IMR-90 (cell line): ENCODE results near the gene LRIT1. TPM values are rescaled to one million over a fixed set of nuclear protein-coding genes. Genes with fewer than 3 reads are reported as not detected.

Experiments used
- ATAC-seq: fragments of 200-7000 bp; cut with Tn5 transposase; 2 replicates; pipeline ENCODE4 v1.9.1; 2020; ENCODE audit warnings: low read depth, mild to moderate bottlenecking, moderate library complexity
- BruUV-seq: library from RNA; stranded (reverse); fragments of 400-500 nt; replicated peaks from 2 replicates; lab custom pipeline; 2021; lab: Mats Ljungman, UMichigan
- CTCF ChIA-PET: fragments of 300-600 bp; formaldehyde crosslinking; extraction: SDS; loops from one replicate; lab custom pipeline; 2021; ENCODE audit warnings: antibody characterized with exemption; lab: Yijun Ruan, JAX
- POLR2A ChIA-PET: fragments of 300-600 bp; sonication (Branson Sonifier 250); formaldehyde crosslinking; loops from one replicate; lab custom pipeline; 2022; ENCODE audit warnings: antibody characterized with exemption; ENCODE audit not compliant: unreplicated experiment; lab: Charles Lee
- DNase-seq: peaks from one replicate; pipeline ENCODE4 v3.0.0; 2013
- H2AFZ ChIP-seq: replicated peaks from 2 replicates; pipeline ENCODE3; 2013; ENCODE audit warnings: low read length, mild to moderate bottlenecking; ENCODE audit not compliant: poor library complexity
- H2AK5ac ChIP-seq: 2 replicates; pipeline ENCODE4 v1.6.1; 2013; ENCODE audit warnings: low read depth, low read length, inconsistent platforms
- H2AK9ac ChIP-seq: replicated peaks from 2 replicates; pipeline ENCODE3; 2013; ENCODE audit warnings: mild to moderate bottlenecking, low read depth, low read length, moderate library complexity; ENCODE audit not compliant: poor library complexity
- H2BK120ac ChIP-seq: 2 replicates; pipeline ENCODE4 v1.6.1; 2013; ENCODE audit warnings: low read depth, low read length, inconsistent platforms
- H2BK15ac ChIP-seq: 3 replicates; pipeline ENCODE4 v1.6.1; 2013; ENCODE audit warnings: low read depth, low read length, inconsistent platforms
- H2BK20ac ChIP-seq: 2 replicates; pipeline ENCODE4 v1.6.1; 2013; ENCODE audit warnings: low read depth, mild to moderate bottlenecking, inconsistent platforms, low read length, moderate library complexity
- H2BK5ac ChIP-seq: 2 replicates; pipeline ENCODE4 v1.6.1; 2013; ENCODE audit warnings: mild to moderate bottlenecking, low read depth, low read length, inconsistent platforms; ENCODE audit not compliant: poor library complexity, severe bottlenecking
- H3K14ac ChIP-seq: replicated peaks from 2 replicates; pipeline ENCODE4 v1.6.1; 2013; ENCODE audit warnings: low read depth, low read length, inconsistent platforms
- H3K18ac ChIP-seq: 2 replicates; pipeline ENCODE4 v1.6.1; 2013; ENCODE audit warnings: low read depth, low read length, control low read depth
- H3K23ac ChIP-seq: 2 replicates; pipeline ENCODE4 v1.6.1; 2013; ENCODE audit warnings: low read depth, low read length, inconsistent platforms
- H3K27ac ChIP-seq: 2 replicates; pipeline ENCODE4 v1.5.1; 2013; ENCODE audit warnings: mild to moderate bottlenecking, control low read depth, low read length; ENCODE audit not compliant: insufficient read depth
- H3K27me3 ChIP-seq: 2 replicates; pipeline ENCODE4 v1.6.1; 2013; ENCODE audit warnings: low read length; ENCODE audit not compliant: control insufficient read depth, insufficient read depth
- H3K36me3 ChIP-seq: 2 replicates; pipeline ENCODE4 v1.6.1; 2013; ENCODE audit warnings: low read length, mixed read lengths; ENCODE audit not compliant: control insufficient read depth, insufficient read depth
- H3K4ac ChIP-seq: 2 replicates; pipeline ENCODE4 v1.6.1; 2013; ENCODE audit warnings: low read depth, low read length, inconsistent platforms
- H3K4me1 ChIP-seq: 2 replicates; pipeline ENCODE4 v1.6.1; 2013; ENCODE audit warnings: low read length, mixed read lengths; ENCODE audit not compliant: control insufficient read depth, insufficient read depth
- H3K4me2 ChIP-seq: 2 replicates; pipeline ENCODE4 v1.6.1; 2013; ENCODE audit warnings: low read depth, mild to moderate bottlenecking, control low read depth, low read length, moderate library complexity
- H3K4me3 ChIP-seq: 2 replicates; pipeline ENCODE4 v1.5.1; 2013; ENCODE audit warnings: low read depth, mild to moderate bottlenecking, control low read depth, low read length, moderate library complexity; ENCODE audit not compliant: insufficient read depth
- H3K56ac ChIP-seq: 2 replicates; pipeline ENCODE4 v1.6.1; 2013; ENCODE audit warnings: low read length, inconsistent platforms; ENCODE audit not compliant: insufficient read depth; ENCODE audit errors: extremely low read depth
- H3K79me1 ChIP-seq, 2 experiments: 2 replicates each; pipeline ENCODE4 v1.6.1; 2013; ENCODE audit warnings: low read length in 2 of 2, inconsistent platforms in 1 of 2, low read depth in 1 of 2
- H3K9ac ChIP-seq: 2 replicates; pipeline ENCODE4 v1.6.1; 2013; ENCODE audit warnings: low read depth, low read length, control low read depth
- H3K9me1 ChIP-seq: 2 replicates; pipeline ENCODE4 v1.6.1; 2013; ENCODE audit warnings: low read length, inconsistent platforms; ENCODE audit not compliant: insufficient read depth
- H3K9me3 ChIP-seq: 2 replicates; pipeline ENCODE4 v1.6.1; 2013; ENCODE audit warnings: low read length; ENCODE audit not compliant: control insufficient read depth, insufficient read depth
- H4K20me1 ChIP-seq: 2 replicates; pipeline ENCODE4 v1.6.1; 2013; ENCODE audit warnings: low read length, inconsistent platforms; ENCODE audit not compliant: insufficient read depth
- H4K5ac ChIP-seq: 2 replicates; pipeline ENCODE4 v1.6.1; 2013; ENCODE audit warnings: mild to moderate bottlenecking, low read depth, low read length, control low read depth
- H4K8ac ChIP-seq, 2 experiments: 2 replicates each; pipeline ENCODE4 v1.6.1; 2013; ENCODE audit warnings: low read depth in 2 of 2, low read length in 2 of 2, control low read depth in 1 of 2, inconsistent platforms in 1 of 2
- H4K91ac ChIP-seq: 2 replicates; pipeline ENCODE4 v1.6.1; 2013; ENCODE audit warnings: low read depth, low read length, inconsistent platforms; ENCODE audit not compliant: insufficient read depth
- CHD1 ChIP-seq: IDR thresholded peaks from 2 replicates; pipeline ENCODE4 v1.6.1; 2012; ENCODE audit warnings: low read depth, low read length, improper control_type of control experiment
- CTCF ChIP-seq: conservative IDR thresholded peaks from 2 replicates; pipeline ENCODE4 v1.5.1; 2012; ENCODE audit warnings: mild to moderate bottlenecking, low read depth, low read length, improper control_type of control experiment
- ELK1 ChIP-seq: fragments of 150-350 bp; IDR thresholded peaks from 2 replicates; pipeline ENCODE4 v1.6.1; 2016; ENCODE audit warnings: low read depth, mild to moderate bottlenecking, low read length, moderate library complexity, borderline replicate concordance
- MAFK ChIP-seq: IDR thresholded peaks from 2 replicates; pipeline ENCODE4 v1.6.1; 2012; ENCODE audit warnings: low read depth, low read length, improper control_type of control experiment
- MAZ ChIP-seq: IDR thresholded peaks from 2 replicates; pipeline ENCODE4 v1.6.1; 2012; ENCODE audit warnings: low read depth, mild to moderate bottlenecking, low read length, improper control_type of control experiment, moderate library complexity, borderline replicate concordance
- NFE2L2 ChIP-seq: fragments of 150-350 bp; IDR thresholded peaks from 2 replicates; pipeline ENCODE4 v1.6.1; 2016; ENCODE audit warnings: low read depth, mild to moderate bottlenecking, low read length
- RAD21 ChIP-seq: IDR thresholded peaks from 2 replicates; pipeline ENCODE4 v1.6.1; 2012; ENCODE audit warnings: low read length, improper control_type of control experiment
- RFX5 ChIP-seq: IDR thresholded peaks from 2 replicates; pipeline ENCODE4 v1.8.0; 2012; ENCODE audit warnings: low read depth, mild to moderate bottlenecking, low read length, moderate library complexity
- WGBS, 2 experiments: methylation state at CpG; one replicate each; pipeline versions ENCODE4 v1.1.5 to v1.1.7; 2013; ENCODE audit warnings: missing lambda C conversion rate in 2 of 2; ENCODE audit not compliant: insufficient read length in 1 of 2; ENCODE audit errors: extremely low coverage in 2 of 2; 5-methylcytosine and 5-hydroxymethylcytosine counted together
- dilution Hi-C: fragments of 300-500 bp; cut with HindIII; formaldehyde crosslinking; loops from one replicate; pipeline ENCODE4 v1.14.3; 2018; ENCODE audit warnings: low sequenced_read_pairs; ENCODE audit not compliant: unreplicated experiment
- in situ Hi-C: fragments of 300-500 bp; cut with MboI; formaldehyde crosslinking; loops from 3 replicates; pipeline ENCODE4 v1.14.3; 2019; ENCODE audit warnings: low sequenced_read_pairs, inconsistent platforms, mixed read lengths
- intact Hi-C: fragments of 100-400 bp; cut with micrococcal nuclease; formaldehyde crosslinking; loops from 2 replicates; pipeline ENCODE4 v1.10.0; 2022
- polyA plus RNA-seq, 3 experiments: library from polyadenylated mRNA; depleted of rRNA; stranded (reverse); fragments of >200 nt; gene quantifications; 2 replicates each; pipeline ENCODE4 v1.2.3, GENCODE V29; 2012; ENCODE audit warnings: low replicate concordance in 1 of 3
- total RNA-seq: library from RNA; depleted of rRNA; stranded (reverse); fragments of >200 nt; gene quantifications from 2 replicates; pipeline ENCODE4 v1.2.3, GENCODE V29; 2012
- TF ChIP-seq, protein P1 (sequence below): fragments of 150-350 bp; IDR thresholded peaks from 2 replicates; pipeline ENCODE4 v1.6.1; 2017; ENCODE audit warnings: mild to moderate bottlenecking, antibody characterized with exemption, low read length, low read depth

LRIT1 gene
- total and polyA plus RNA-seq, 2 of the 4 experiments (the other 2 are of a cell fraction) = not detected

DNA sequence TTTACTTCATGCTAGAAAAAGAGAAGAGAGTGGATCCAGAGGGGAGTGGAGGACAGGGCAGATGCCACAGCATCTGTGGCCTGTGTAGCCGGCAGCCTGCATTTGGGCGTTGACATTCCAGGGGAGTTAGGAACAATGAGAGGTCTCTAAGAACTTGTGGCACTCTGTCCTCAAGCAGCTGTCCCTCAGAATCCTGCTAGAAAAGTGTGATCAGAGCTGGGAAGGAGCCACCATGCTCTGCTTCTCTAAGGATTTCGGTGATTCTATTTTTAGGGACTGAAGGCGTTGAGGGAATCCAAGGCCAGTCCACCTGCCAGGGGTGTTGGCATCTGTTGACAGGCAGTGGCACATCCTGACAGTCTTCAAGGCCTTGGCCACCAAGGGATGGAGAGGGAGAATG, 23.6 kb downstream of the LRIT1 start:
- intact Hi-C loops (no loop called here), in situ Hi-C loops (no loop called here), dilution Hi-C loops (no loop called here)
- H3K9me3 ChIP-seq = no peaks in the 10 kb centered on the region
- no peak overlapping the region for H3K4me2 ChIP-seq
- H3K4me1 ChIP-seq = no peaks in the 10 kb centered on the region
- no peak overlapping the region for H2AFZ ChIP-seq
- no peak overlapping the region for H2AK9ac ChIP-seq
- no peak overlapping the region for H2BK120ac ChIP-seq
- DNase-seq = no peak
- no peak overlapping the region for H3K4me3 ChIP-seq
- no peak overlapping the region for H3K14ac ChIP-seq
- H2BK20ac ChIP-seq = no peak overlapping the region
- H3K36me3 ChIP-seq = no peaks in the 10 kb centered on the region
- WGBS, 2 experiments = 86% methylated on average over 2 of the region's 4 CpGs; no CpG with 5 or more reads in 1 of the 2 experiments
- no peak overlapping the region for H4K8ac ChIP-seq
- H2BK15ac ChIP-seq = no peak overlapping the region
- H3K23ac ChIP-seq = no peak overlapping the region
- H2BK5ac ChIP-seq = no peak overlapping the region
- H3K18ac ChIP-seq = no peak overlapping the region
- H3K9me1 ChIP-seq = no peaks in the 10 kb centered on the region
- H3K4ac ChIP-seq = no peak overlapping the region
- H3K79me1 ChIP-seq = no peaks in the 10 kb centered on the region
- no peak for ATAC-seq
- CTCF ChIA-PET = no interaction called here
- H2AK5ac ChIP-seq = no peak overlapping the region
- H4K91ac ChIP-seq = no peak overlapping the region
- no TSS peak for BruUV-seq
- no peaks in the 10 kb centered on the region for H4K20me1 ChIP-seq
- no peak overlapping the region for H4K5ac ChIP-seq
- POLR2A ChIA-PET = no interaction called here
- H3K9ac ChIP-seq = no peak overlapping the region
- H3K27me3 ChIP-seq = peaks cover 2% of the 10 kb centered on the region
- H3K27ac ChIP-seq = no peak overlapping the region
- no peak overlapping the region for H3K56ac ChIP-seq
- TF ChIP-seq RFX5 (no peak), ELK1 (no peak), MAFK (no peak), MAZ (no peak), CHD1 (no peak), CTCF (no peak), RAD21 (no peak), NFE2L2 (no peak)
- TF ChIP-seq, protein P1, sequence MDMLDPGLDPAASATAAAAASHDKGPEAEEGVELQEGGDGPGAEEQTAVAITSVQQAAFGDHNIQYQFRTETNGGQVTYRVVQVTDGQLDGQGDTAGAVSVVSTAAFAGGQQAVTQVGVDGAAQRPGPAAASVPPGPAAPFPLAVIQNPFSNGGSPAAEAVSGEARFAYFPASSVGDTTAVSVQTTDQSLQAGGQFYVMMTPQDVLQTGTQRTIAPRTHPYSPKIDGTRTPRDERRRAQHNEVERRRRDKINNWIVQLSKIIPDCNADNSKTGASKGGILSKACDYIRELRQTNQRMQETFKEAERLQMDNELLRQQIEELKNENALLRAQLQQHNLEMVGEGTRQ = no peak
